BJ (cell line): ENCODE data around the gene MYH6. TPM values are rescaled to one million over a fixed set of nuclear protein-coding genes. Genes with fewer than 3 reads are reported as not detected.

Source experiments
- CTCF ChIA-PET: fragments of 350-600 bp; formaldehyde crosslinking; extraction: SDS; loops from one replicate; lab custom pipeline; 2021; ENCODE audit warnings: antibody characterized with exemption, inconsistent platforms; lab: Yijun Ruan, JAX
- POLR2A ChIA-PET: fragments of 300-600 bp; sonication (Branson Sonifier 250); formaldehyde crosslinking; extraction: SDS; loops from one replicate; lab custom pipeline; 2021; ENCODE audit warnings: antibody characterized with exemption; lab: Charles Lee
- DNase-seq: peaks from one replicate; pipeline ENCODE4 v3.0.0-alpha.2; 2011; ENCODE audit warnings: low read depth
- H3K27me3 ChIP-seq: 2 replicates; pipeline ENCODE4 v1.6.0; 2011; ENCODE audit warnings: low read length; ENCODE audit not compliant: control insufficient read depth, insufficient read depth
- H3K36me3 ChIP-seq: 2 replicates; pipeline ENCODE4 v1.5.1; 2011; ENCODE audit warnings: low read length; ENCODE audit not compliant: control insufficient read depth, insufficient read depth
- H3K4me3 ChIP-seq: 2 replicates; pipeline ENCODE4 v1.5.1; 2011; ENCODE audit warnings: low read depth, mild to moderate bottlenecking, control low read depth, low read length
- polyA plus RNA-seq: library from polyadenylated mRNA; depleted of rRNA; stranded (reverse); fragments of >200 nt; gene quantifications from 2 replicates; pipeline ENCODE4 v1.2.3, GENCODE V29; 2011
- TF ChIP-seq, protein P1 (sequence below): IDR thresholded peaks from 2 replicates; pipeline ENCODE4 v1.5.1; 2011; ENCODE audit warnings: low read depth, mild to moderate bottlenecking, control low read depth, inconsistent platforms, low read length, moderate library complexity; ENCODE audit not compliant: insufficient read depth

MYH6 gene
- polyA plus RNA-seq, 1 experiment, result not detected

DNA sequence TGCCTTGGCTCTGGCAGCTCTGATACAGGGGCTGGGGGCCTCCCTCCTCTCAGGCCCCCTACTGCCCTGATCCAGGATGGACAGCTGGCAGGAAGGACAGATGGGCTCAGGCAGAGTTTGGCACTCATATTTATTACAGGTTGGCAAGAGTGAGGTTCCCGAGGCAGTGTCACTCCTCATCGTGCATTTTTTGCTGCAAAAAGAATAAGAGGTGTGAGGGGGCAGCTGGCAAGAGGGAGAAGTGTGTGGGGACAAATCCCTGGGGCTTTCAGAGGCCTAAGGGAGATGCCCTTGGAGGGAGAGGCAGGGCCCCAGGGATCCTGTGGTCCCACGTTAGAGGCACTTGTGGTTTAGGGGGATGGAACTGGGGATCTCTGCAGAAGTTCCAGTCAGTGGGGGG is 26.2 kb downstream of the MYH6 start:
- peaks cover 9% of the 10 kb centered on the region for H3K27me3 ChIP-seq
- no peaks in the 10 kb centered on the region for H3K36me3 ChIP-seq
- ChIA-PET CTCF (interaction anchor here (0.9 to 8.1 kb wide), 6 partner anchors 12 to 51 kb away, joined by 3 to 132 read pairs (median 5); partner anchors contain the start of gene SLC22A17), POLR2A (no interaction called here)
- H3K4me3 ChIP-seq, result no peak overlapping the region
- no peak for DNase-seq
- TF ChIP-seq, protein P1, sequence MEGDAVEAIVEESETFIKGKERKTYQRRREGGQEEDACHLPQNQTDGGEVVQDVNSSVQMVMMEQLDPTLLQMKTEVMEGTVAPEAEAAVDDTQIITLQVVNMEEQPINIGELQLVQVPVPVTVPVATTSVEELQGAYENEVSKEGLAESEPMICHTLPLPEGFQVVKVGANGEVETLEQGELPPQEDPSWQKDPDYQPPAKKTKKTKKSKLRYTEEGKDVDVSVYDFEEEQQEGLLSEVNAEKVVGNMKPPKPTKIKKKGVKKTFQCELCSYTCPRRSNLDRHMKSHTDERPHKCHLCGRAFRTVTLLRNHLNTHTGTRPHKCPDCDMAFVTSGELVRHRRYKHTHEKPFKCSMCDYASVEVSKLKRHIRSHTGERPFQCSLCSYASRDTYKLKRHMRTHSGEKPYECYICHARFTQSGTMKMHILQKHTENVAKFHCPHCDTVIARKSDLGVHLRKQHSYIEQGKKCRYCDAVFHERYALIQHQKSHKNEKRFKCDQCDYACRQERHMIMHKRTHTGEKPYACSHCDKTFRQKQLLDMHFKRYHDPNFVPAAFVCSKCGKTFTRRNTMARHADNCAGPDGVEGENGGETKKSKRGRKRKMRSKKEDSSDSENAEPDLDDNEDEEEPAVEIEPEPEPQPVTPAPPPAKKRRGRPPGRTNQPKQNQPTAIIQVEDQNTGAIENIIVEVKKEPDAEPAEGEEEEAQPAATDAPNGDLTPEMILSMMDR, result no peak

DNA sequence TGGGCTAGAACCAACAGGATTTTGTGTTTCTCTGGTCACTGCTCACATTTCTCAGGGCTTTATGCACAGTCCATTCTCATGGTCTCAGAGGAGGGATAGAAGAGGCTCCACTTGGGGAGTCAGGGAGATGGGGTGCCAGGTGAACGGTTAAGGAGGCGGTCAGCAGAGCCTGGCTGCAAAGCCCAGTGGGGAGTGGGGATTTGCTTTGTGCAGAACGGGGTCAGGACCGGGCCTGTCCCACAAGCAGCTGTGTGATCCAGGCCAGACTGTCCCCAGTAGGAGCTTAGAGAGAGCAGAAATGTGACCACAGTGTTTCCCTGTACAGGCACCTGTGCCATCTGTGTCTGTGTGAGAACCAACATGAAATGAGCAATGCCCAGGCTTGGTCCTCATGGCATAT is 27.1 kb downstream of the MYH6 start:
- TF ChIP-seq, protein P1, result no peak
- Histone ChIP-seq H3K36me3 (no peaks in the 10 kb centered on the region), H3K27me3 (peaks cover 9% of the 10 kb centered on the region), H3K4me3 (no peak overlapping the region)
- DNase-seq, result no peak
- ChIA-PET POLR2A (no interaction called here), CTCF (interaction anchor here (0.8 to 8.1 kb wide), 16 partner anchors 8 to 121 kb away, joined by 3 to 132 read pairs (median 10); partner anchors contain the start of gene SLC22A17)

DNA sequence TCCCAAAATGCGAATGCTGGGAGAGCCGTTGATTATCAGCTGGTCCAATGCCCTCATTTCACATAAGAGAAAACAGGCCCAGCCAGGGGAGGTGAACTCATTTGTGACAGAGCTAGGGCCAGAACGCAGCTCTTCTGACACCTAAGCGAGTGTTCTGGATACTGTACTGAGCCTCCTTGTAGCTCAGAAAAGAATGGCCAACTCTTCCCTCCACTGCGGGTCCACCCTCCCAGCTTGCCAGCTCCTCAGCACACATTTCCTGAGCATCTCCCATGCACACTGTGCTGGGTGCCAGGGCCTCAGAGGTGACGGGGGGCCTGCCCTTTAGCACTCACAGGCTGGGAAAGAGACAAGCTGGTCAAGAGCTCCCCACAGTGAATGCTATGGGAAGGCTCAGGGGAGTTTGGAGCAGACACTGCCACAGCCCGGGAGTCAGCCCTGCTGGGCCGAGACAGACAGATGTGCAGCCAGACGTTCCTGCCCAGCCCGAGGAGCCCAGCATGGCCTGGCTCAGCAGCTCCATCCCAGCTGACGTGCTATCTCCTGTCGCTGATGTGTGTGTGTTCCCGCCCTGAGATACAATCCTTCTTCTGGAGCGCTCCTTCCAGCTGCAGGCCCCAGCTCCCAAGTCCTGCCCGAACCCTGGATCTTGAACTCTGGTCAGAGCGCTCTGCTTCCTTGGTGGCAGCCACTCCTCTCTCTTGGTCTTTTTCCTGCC is 27.7 kb downstream of the MYH6 start:
- no peak overlapping the region for H3K4me3 ChIP-seq
- POLR2A ChIA-PET, result interaction anchor here (0.6 kb wide), 1 partner anchor 28 kb away, joined by 3 read pairs; the partner anchor contains the start of gene SLC22A17
- CTCF ChIA-PET, result interaction anchor here (0.7 to 8.1 kb wide), 31 partner anchors 8 to 190 kb away, joined by 3 to 132 read pairs (median 5); partner anchors contain the start of genes EFS, PABPN1 and SLC22A17
- TF ChIP-seq, protein P1, result no peak
- no peaks in the 10 kb centered on the region for H3K36me3 ChIP-seq
- DNase-seq, result no peak
- peaks cover 9% of the 10 kb centered on the region for H3K27me3 ChIP-seq

DNA sequence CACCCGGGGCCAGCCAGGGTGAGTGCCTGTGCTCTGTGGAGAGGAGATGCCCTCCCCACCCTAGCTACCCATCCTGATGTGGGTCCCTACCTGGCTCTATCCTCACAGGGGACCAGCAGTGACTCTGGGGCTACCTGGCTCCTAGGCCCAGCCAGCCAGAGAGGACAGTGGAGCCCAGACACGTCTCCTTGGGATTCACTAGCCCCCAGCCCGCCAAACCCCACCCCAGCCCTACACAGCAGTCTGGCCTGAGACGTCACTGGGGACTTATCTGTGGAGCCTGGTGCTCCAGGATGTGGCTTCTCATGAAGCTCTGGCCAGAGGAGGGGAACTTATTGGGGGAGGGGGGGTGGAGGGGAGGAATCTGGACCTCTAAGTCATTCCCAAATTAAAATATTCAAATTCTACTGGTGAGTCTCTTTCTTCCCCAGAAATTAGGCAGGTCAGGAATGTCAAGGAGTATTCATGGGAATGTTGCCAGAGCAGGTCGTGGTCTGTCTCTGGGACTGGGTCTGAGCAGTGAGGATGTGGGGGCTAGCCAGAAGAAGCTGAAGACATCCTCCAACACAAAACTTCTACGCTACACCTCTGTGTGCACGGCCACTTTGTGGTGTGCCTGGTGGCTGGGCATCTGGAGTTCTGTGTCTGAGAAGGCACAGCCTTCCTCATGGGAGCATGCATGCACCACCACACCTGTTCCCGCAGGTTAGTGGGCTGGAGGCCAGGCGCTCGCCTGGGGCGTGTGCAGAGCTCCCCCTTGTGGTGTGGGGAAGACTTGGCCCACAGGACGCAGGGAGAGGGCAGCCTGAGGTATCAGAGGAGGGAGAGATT is 28.5 kb downstream of the MYH6 start:
- DNase-seq, result no peak
- CTCF ChIA-PET, result interaction anchor here (0.6 to 8.1 kb wide), 33 partner anchors 9 to 189 kb away, joined by 3 to 132 read pairs (median 5); partner anchors contain the start of genes EFS, PABPN1 and SLC22A17
- POLR2A ChIA-PET, result interaction anchor here (0.6 kb wide), 1 partner anchor 27 kb away, joined by 3 read pairs; the partner anchor contains the start of gene SLC22A17
- Histone ChIP-seq H3K4me3 (no peak overlapping the region), H3K36me3 (no peaks in the 10 kb centered on the region), H3K27me3 (peaks cover 9% of the 10 kb centered on the region)
- TF ChIP-seq, protein P1, result peak; percentile 94
